ENCODE results near the gene ARID4B. TPM values are rescaled to one million over a fixed set of nuclear protein-coding genes. Genes with fewer than 3 reads are reported as not detected.

The ARID4B gene
- polyA plus RNA-seq, 1 experiment: 3.1 TPM

DNA sequence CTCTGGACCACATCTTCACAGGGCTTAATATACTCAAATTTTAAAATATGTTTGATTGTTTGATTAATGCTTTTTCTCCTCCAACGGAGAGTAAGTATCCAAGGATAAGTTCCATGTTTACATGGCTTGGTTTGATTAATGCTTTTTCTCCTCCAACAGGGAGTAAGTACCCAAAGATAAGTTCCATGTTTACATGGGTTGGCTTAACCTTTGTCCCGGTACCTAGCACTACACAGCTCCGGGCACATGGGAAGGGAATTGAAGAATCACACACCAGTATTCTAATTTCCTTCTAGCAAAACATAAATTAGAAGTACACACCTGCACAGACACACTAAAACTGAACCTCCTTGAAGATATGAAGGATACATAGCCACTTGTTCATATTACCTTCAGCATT lies 77.5 kb downstream of the ARID4B start:
- H3K36me3 ChIP-seq (ENCODE audit: control insufficient read depth, insufficient read depth, low read length): no peaks in the 10 kb centered on the region
- ChIA-PET CTCF (interaction anchor here (0.7 to 4.9 kb wide), 3 partner anchors 24 to 166 kb away, joined by 3 to 45 read pairs (median 3); no protein-coding TSS in a partner anchor), POLR2A (no interaction called here)
- H3K4me3 ChIP-seq (ENCODE audit: low read depth, low read length): no peak overlapping the region
- H3K27me3 ChIP-seq (ENCODE audit: control insufficient read depth, insufficient read depth, low read length): no peaks in the 10 kb centered on the region
- DNase-seq (ENCODE audit: low read depth): no peak
- no peak for TF ChIP-seq CTCF (IDR thresholded peaks at IDR 0.05; ENCODE audit: insufficient read depth, low read depth, low read length)

DNA sequence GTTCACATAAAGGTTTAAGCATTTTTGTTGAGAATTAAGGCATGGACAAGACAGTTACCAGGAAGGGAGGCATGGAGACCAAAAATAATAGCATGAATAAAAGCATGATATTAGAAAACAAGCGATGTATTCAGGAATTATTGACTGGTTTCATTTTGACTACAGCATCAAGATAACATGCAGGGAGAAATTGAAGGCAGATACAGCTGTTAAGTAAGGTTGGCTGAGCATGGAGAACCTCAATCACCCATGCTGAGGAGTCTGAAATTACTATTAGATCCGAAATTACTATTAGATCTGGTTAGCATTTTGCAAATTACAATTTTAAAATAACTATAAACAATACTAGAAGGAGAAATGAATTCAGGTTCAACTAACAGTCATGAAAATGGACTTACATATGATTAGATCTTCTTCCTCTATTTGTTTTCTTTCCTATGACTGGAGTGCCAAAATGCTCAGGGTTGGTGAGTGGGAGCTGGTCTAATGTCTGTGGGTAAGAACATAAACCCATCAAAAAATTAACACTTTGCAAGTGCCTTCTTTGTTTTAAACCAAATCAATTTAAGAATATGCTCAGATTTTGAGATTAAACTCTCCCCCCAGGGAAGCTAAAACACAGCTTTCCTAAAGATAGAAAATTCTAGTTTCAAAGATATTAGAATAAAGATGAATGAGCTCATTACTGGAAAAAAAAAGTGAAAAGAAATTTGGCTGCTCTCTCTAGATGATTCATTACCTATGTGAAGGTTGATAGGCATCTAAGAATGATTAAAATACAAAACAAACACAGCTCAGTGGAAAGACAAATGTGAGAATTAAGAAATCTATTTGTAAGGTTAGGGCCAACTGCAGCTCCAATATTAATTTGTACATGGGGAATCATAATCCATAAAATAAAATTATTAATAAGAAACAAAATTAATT lies 81.7 kb downstream of the ARID4B start:
- POLR2A ChIA-PET: interaction anchor here (0.6 kb wide), 1 partner anchor 43 kb away, joined by 3 read pairs; no protein-coding TSS in a partner anchor
- Histone ChIP-seq H3K36me3 (ENCODE audit: control insufficient read depth, insufficient read depth, low read length) (no peaks in the 10 kb centered on the region), H3K4me3 (ENCODE audit: low read depth, low read length) (no peak overlapping the region), H3K27me3 (ENCODE audit: control insufficient read depth, insufficient read depth, low read length) (no peaks in the 10 kb centered on the region)
- CTCF ChIA-PET: interaction anchor here (1.1 kb wide), 1 partner anchor 170 kb away, joined by 8 read pairs; no protein-coding TSS in a partner anchor
- TF ChIP-seq CTCF (IDR thresholded peaks at IDR 0.05; ENCODE audit: insufficient read depth, low read depth, low read length): no peak
- no peak for DNase-seq (ENCODE audit: low read depth)

DNA sequence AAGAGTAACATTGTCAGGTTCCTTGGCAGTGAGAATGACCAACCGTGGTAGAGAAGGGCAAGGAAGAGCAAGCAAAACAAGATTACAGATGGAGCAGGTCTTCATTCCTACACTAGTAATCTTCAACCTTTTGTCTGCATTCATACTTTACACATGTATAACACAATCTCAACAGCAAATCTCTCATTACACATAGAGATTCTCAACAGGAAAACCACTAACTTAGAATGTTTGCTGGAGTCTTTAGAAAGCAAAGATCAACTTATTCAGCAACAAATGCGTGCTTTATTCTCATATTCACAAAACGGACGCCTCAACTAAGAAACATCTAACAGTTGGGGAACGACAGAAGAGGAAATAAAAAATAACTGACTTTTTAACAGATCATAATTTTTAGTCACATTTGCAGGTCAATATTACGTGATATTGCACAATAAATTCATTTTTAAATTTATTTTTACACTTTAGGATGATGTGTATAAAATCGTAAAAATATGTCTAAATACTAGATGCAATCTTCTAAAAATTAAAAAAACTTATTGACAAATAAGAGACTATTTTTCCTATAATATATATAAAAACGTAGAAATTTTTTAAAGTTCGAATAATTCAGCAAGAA lies 82.9 kb downstream of the ARID4B start:
- ChIA-PET POLR2A (no interaction called here), CTCF (no interaction called here)
- Histone ChIP-seq H3K27me3 (ENCODE audit: control insufficient read depth, insufficient read depth, low read length) (no peaks in the 10 kb centered on the region), H3K36me3 (ENCODE audit: control insufficient read depth, insufficient read depth, low read length) (no peaks in the 10 kb centered on the region), H3K4me3 (ENCODE audit: low read depth, low read length) (no peak overlapping the region)
- DNase-seq (ENCODE audit: low read depth): no peak
- no peak for TF ChIP-seq CTCF (IDR thresholded peaks at IDR 0.05; ENCODE audit: insufficient read depth, low read depth, low read length)

- no peak for TF ChIP-seq CTCF (IDR thresholded peaks at IDR 0.05; ENCODE audit: insufficient read depth, low read depth, low read length)
- H3K27me3 ChIP-seq (ENCODE audit: control insufficient read depth, insufficient read depth, low read length): no peaks in the 10 kb centered on the region
- H3K4me3 ChIP-seq (ENCODE audit: low read depth, low read length): no peak overlapping the region
- POLR2A ChIA-PET: no interaction called here
- no peak for DNase-seq (ENCODE audit: low read depth)
- H3K36me3 ChIP-seq (ENCODE audit: control insufficient read depth, insufficient read depth, low read length): 0 out of 2 replicates have a peak, but pooled peaks cover 1% of the 10 kb centered on the region
- CTCF ChIA-PET: interaction anchor here (2.1 kb wide), 1 partner anchor 175 kb away, joined by 9 read pairs; no protein-coding TSS in a partner anchor
Observed at GRCh38 chr1:235240960-235241359, 87.0 kb downstream of the ARID4B start.

- DNase-seq (ENCODE audit: low read depth): no peak
- Histone ChIP-seq H3K27me3 (ENCODE audit: control insufficient read depth, insufficient read depth, low read length) (no peaks in the 10 kb centered on the region), H3K36me3 (ENCODE audit: control insufficient read depth, insufficient read depth, low read length) (peaks cover 4% of the 10 kb centered on the region), H3K4me3 (ENCODE audit: low read depth, low read length) (no peak overlapping the region)
- no peak for TF ChIP-seq CTCF (IDR thresholded peaks at IDR 0.05; ENCODE audit: insufficient read depth, low read depth, low read length)
- POLR2A ChIA-PET: no interaction called here
- CTCF ChIA-PET: interaction anchor here (0.6 to 2.1 kb wide), 3 partner anchors 12 to 176 kb away, joined by 3 to 8 read pairs (median 6); no protein-coding TSS in a partner anchor
Observed at GRCh38 chr1:235239851-235240250, 88.1 kb downstream of the ARID4B start.

All from BJ (cell line).